LNCAP (cell line): ENCODE data around the gene NUDT3.

ENCODE experiments used
- TF ChIP-seq, protein P1 (sequence below): fragments of 450-650 bp; IDR thresholded peaks from 2 replicates; pipeline ENCODE4 v1.5.1; 2017; ENCODE audit warnings: mild to moderate bottlenecking

The NUDT3 gene

DNA sequence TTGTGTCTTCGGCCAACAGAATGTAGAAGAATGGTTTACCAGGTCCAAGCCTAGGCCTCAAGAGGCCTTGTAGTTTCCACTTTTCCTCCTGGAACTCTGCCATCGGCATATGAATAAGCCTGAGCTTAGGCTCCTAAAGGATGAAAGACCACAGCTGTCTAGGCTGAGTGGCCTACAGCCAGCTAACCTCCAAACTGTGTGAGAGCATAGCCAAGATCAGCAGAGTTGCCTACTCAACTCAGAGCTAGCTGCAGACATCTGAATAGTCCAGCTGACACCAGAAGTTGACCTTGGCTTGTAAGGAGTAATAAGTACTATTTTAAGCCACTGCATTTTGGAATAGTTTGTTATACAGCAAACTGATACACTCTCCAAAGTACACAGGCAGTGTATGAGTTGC, 91.1 kb downstream of the NUDT3 start:
- TF ChIP-seq, protein P1, sequence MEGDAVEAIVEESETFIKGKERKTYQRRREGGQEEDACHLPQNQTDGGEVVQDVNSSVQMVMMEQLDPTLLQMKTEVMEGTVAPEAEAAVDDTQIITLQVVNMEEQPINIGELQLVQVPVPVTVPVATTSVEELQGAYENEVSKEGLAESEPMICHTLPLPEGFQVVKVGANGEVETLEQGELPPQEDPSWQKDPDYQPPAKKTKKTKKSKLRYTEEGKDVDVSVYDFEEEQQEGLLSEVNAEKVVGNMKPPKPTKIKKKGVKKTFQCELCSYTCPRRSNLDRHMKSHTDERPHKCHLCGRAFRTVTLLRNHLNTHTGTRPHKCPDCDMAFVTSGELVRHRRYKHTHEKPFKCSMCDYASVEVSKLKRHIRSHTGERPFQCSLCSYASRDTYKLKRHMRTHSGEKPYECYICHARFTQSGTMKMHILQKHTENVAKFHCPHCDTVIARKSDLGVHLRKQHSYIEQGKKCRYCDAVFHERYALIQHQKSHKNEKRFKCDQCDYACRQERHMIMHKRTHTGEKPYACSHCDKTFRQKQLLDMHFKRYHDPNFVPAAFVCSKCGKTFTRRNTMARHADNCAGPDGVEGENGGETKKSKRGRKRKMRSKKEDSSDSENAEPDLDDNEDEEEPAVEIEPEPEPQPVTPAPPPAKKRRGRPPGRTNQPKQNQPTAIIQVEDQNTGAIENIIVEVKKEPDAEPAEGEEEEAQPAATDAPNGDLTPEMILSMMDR: no peak

GRCh38 chr6:34300332-34300751, 92.1 kb downstream of the NUDT3 start:
- TF ChIP-seq, protein P1: no peak

DNA sequence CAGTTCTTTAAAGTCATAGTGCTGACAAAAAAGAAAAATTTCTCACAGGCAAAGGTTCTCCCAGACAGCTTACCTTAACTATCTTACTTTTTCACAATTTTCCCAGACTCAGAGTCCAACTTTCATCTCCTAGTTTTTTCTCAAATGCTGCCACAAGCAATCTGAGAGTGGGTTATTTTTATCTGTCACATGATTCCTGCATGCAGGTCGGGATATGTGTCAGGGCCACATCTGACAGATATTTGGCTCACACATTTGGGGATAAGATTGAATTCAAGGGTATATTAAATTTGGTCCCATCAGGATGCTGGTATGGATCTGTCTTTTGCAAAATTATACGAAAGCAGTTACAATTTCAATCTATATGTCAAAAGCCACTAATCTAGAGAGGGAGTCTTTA, 93.5 kb downstream of the NUDT3 start:
- TF ChIP-seq, protein P1: no peak

DNA sequence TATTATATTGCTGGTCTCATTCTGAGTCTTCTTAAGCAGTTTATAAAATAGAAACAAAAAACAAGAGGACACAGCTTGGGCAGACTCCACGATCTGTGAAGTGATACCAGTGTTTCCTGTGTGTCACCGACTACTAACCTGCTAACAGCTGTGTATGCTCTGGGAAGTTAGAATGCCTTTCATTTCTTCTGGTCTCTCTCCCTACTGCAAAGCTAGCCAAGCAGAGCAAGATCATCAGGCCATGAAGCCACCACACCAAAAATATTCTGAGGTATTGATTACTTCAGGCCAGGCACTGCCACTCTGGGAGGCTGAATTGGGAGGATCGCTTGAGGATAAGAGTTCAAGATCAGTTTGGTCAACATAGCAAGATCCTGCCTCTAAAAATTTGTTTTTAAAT, 96.7 kb downstream of the NUDT3 start:
- TF ChIP-seq, protein P1: no peak

DNA sequence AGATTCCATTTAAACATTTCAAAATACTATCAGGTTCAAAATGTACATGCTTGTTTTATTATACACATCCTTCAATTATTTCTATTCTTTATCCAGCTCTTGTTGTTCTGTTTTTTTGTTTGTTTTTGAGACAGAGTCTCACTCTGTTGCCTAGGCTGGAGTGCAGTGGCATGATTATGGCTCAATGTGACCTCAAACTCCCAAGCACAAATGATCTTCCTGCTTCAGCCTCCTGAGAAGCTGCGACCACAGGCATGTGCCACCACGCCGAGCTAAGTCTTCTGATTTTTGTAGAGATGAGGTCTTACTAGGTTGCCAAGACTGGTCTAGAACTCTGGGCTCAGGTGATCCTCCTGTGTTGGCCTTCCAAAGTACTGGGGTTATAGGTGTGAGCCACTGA, 99.5 kb downstream of the NUDT3 start:
- TF ChIP-seq, protein P1: no peak

GRCh38 chr6:34289137-34289536, 103.3 kb downstream of the NUDT3 start:
- TF ChIP-seq, protein P1: no peak

DNA sequence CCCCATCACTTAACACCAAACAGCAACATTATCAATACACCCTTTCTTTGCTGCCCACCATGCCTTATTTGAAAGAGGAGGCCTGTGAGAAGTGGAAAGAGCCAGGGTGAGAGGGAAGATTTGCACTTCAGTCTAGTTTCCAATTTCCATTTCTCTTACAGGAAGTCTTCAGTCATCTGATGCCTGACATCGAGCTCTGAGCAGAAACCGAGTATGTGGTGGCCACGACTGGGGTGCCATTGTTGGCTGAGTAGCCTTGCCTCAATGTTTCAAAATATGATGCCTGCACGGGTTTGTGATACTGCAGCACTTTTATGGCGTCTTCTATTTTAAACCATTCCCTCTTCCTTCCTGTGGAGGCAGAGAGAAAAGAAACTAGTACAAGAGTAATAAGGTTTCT, 103.9 kb downstream of the NUDT3 start:
- TF ChIP-seq, protein P1: no peak

- TF ChIP-seq, protein P1: no peak
Measured at GRCh38 chr6:34285448-34286164, 106.9 kb downstream of the NUDT3 start.
